Spinal cord (tissue), 10 donors: ENCODE results near the gene RNLS. TPM values are rescaled to one million over a fixed set of nuclear protein-coding genes. Genes with fewer than 3 reads are reported as not detected.
"Not testable (repeated sequence)": the region's sequence is repeated elsewhere in the genome, so short reads cannot be mapped to it uniquely, and the experiment has no call there.

Experiments used
- DNase-seq, 6 donors: peaks; one replicate each; pipeline versions ENCODE4 v3.0.0 to v3.0.0-alpha.2; 2013 to 2015; ENCODE audit warnings: low spot score in 6 of 6, low read depth in 4 of 6
- H3K27ac ChIP-seq: one replicate; pipeline ENCODE4 v1.5.1; 2013; ENCODE audit warnings: low read depth, low read length, control low read depth
- H3K27me3 ChIP-seq: one replicate; pipeline ENCODE4 v1.6.1; 2013; ENCODE audit warnings: low read length; ENCODE audit not compliant: control insufficient read depth, insufficient read depth
- H3K36me3 ChIP-seq: one replicate; pipeline ENCODE4 v1.6.1; 2013; ENCODE audit warnings: low read length; ENCODE audit not compliant: control insufficient read depth, insufficient read depth
- H3K4me1 ChIP-seq: one replicate; pipeline ENCODE4 v1.6.1; 2013; ENCODE audit warnings: low read length; ENCODE audit not compliant: control insufficient read depth, insufficient read depth
- H3K4me3 ChIP-seq: one replicate; pipeline ENCODE4 v1.5.1; 2013; ENCODE audit warnings: low read depth, low read length, control low read depth
- H3K9me3 ChIP-seq: one replicate; pipeline ENCODE4 v1.6.1; 2013; ENCODE audit warnings: low read length; ENCODE audit not compliant: control insufficient read depth, insufficient read depth
- WGBS: methylation state at CpG from one replicate; pipeline ENCODE4 v1.1.5; 2013; ENCODE audit warnings: missing lambda C conversion rate; ENCODE audit not compliant: insufficient coverage; 5-methylcytosine and 5-hydroxymethylcytosine counted together
- polyA plus RNA-seq, 2 donors: library from polyadenylated mRNA; unstranded; fragments of 120-200 nt; gene quantifications; one replicate each; pipeline ENCODE4 v1.2.1, GENCODE V29; 2013; ENCODE audit not compliant: insufficient read length in 2 of 2
- total RNA-seq, 2 donors: library from RNA; depleted of rRNA in 1 of 2; stranded (reverse); fragments of 120-200 nt in 1 of 2; fragments of >200 nt in 1 of 2; gene quantifications; one replicate each; pipeline versions ENCODE4 v1.2.3 to v1.2.4, GENCODE V29; 2013 to 2014
- donor health status: healthy.

RNLS gene
- total and polyA plus RNA-seq, 4 donors, result 6.1 to 16.1 (median 7.7) TPM

GRCh38 chr10:88374392-88375175 is 208.5 kb downstream of the RNLS start:
- DNase-seq, result no peak
- H3K9me3 ChIP-seq, result no peaks in the 10 kb centered on the region
- no peaks in the 10 kb centered on the region for H3K36me3 ChIP-seq
- WGBS, result 100% methylated on average over 1 of the region's 4 CpGs
- H3K4me3 ChIP-seq, result no peak overlapping the region
- H3K27me3 ChIP-seq, result no peaks in the 10 kb centered on the region
- H3K4me1 ChIP-seq, result no peaks in the 10 kb centered on the region
- H3K27ac ChIP-seq, result no peak overlapping the region

GRCh38 chr10:88372881-88373592 is 210.1 kb downstream of the RNLS start:
- H3K4me3 ChIP-seq, result no peak overlapping the region
- no peaks in the 10 kb centered on the region for H3K9me3 ChIP-seq
- no peaks in the 10 kb centered on the region for H3K4me1 ChIP-seq
- no peak for DNase-seq
- no peaks in the 10 kb centered on the region for H3K36me3 ChIP-seq
- no peaks in the 10 kb centered on the region for H3K27me3 ChIP-seq
- H3K27ac ChIP-seq, result no peak overlapping the region

- WGBS, result no CpG with 5 or more reads among the region's 8 CpGs
- Histone ChIP-seq H3K9me3 (no peaks in the 10 kb centered on the region), H3K27ac (no peak overlapping the region), H3K4me3 (no peak overlapping the region), H3K4me1 (no peaks in the 10 kb centered on the region), H3K36me3 (no peaks in the 10 kb centered on the region), H3K27me3 (no peaks in the 10 kb centered on the region)
- peak in 2 of 6 donors; percentile 28 to 59 for DNase-seq
These were observed 210.9 kb downstream of the RNLS start for GRCh38 chr10:88372051-88372715.

- WGBS, result no CpG with 5 or more reads among the region's 2 CpGs
- H3K27me3 ChIP-seq, result no peaks in the 10 kb centered on the region
- no peak overlapping the region for H3K27ac ChIP-seq
- H3K9me3 ChIP-seq, result no peaks in the 10 kb centered on the region
- no peak for DNase-seq
- H3K4me3 ChIP-seq, result no peak overlapping the region
- H3K4me1 ChIP-seq, result no peaks in the 10 kb centered on the region
- H3K36me3 ChIP-seq, result no peaks in the 10 kb centered on the region
These were observed 212.4 kb downstream of the RNLS start for GRCh38 chr10:88370713-88371112.

GRCh38 chr10:88366772-88367171 is 216.3 kb downstream of the RNLS start:
- no peaks in the 10 kb centered on the region for H3K4me1 ChIP-seq
- H3K27ac ChIP-seq, result no peak overlapping the region
- no peaks in the 10 kb centered on the region for H3K9me3 ChIP-seq
- H3K4me3 ChIP-seq, result no peak overlapping the region
- no peaks in the 10 kb centered on the region for H3K27me3 ChIP-seq
- DNase-seq, result no peak
- no peaks in the 10 kb centered on the region for H3K36me3 ChIP-seq
- WGBS, result no CpG with 5 or more reads among the region's 2 CpGs

- no CpG with 5 or more reads among the region's 7 CpGs for WGBS
- Histone ChIP-seq H3K9me3 (no peaks in the 10 kb centered on the region), H3K36me3 (no peaks in the 10 kb centered on the region), H3K4me3 (no peak overlapping the region), H3K4me1 (no peaks in the 10 kb centered on the region), H3K27ac (no peak overlapping the region), H3K27me3 (no peaks in the 10 kb centered on the region)
- DNase-seq, result peak in 1 of 6 donors; percentile 17
These were observed 220.9 kb downstream of the RNLS start for GRCh38 chr10:88361995-88362807.

GRCh38 chr10:88361494-88361893 is 221.6 kb downstream of the RNLS start:
- Histone ChIP-seq H3K36me3 (no peaks in the 10 kb centered on the region), H3K4me1 (no peaks in the 10 kb centered on the region), H3K9me3 (no peaks in the 10 kb centered on the region), H3K27me3 (no peaks in the 10 kb centered on the region), H3K27ac (no peak overlapping the region), H3K4me3 (no peak overlapping the region)
- no peak for DNase-seq
- no CpG with 5 or more reads among the region's 2 CpGs for WGBS

GRCh38 chr10:88355750-88356149 is 227.4 kb downstream of the RNLS start:
- H3K36me3 ChIP-seq, H3K27ac ChIP-seq, DNase-seq, H3K9me3 ChIP-seq, H3K27me3 ChIP-seq, H3K4me3 ChIP-seq, H3K4me1 ChIP-seq: not testable (repeated sequence)
- 97% methylated on average over 12 of the region's 12 CpGs for WGBS

GRCh38 chr10:88347597-88348304 is 235.4 kb downstream of the RNLS start:
- 57% methylated on average over 2 of the region's 3 CpGs for WGBS
- Histone ChIP-seq H3K36me3 (no peaks in the 10 kb centered on the region), H3K4me1 (no peaks in the 10 kb centered on the region), H3K27me3 (no peaks in the 10 kb centered on the region), H3K27ac (no peak overlapping the region), H3K4me3 (no peak overlapping the region), H3K9me3 (no peaks in the 10 kb centered on the region)
- DNase-seq, result peak in 1 of 6 donors; percentile 36
